Psoas muscle (tissue), 8 donors: ENCODE data around the gene CD99. TPM values are rescaled to one million over a fixed set of nuclear protein-coding genes. Genes with fewer than 3 reads are reported as not detected.

Experiments
- ATAC-seq, 4 donors: fragments of 200-7000 bp; cut with Tn5 transposase; one replicate each; pipeline ENCODE4 v1.9.1; 2020; ENCODE audit warnings: moderate library complexity in 3 of 4, mild to moderate bottlenecking in 2 of 4
- DNase-seq, 2 donors: peaks; one replicate each; pipeline ENCODE4 v3.0.0-alpha.2; 2020
- H3K27ac ChIP-seq: fragments of 200-600 bp; one replicate; pipeline ENCODE4 v1.8.0; 2022
- H3K27me3 ChIP-seq, 3 donors: fragments of 200-600 bp in 1 of 3; one replicate each; pipeline versions ENCODE4 v1.6.1 to v1.8.0; 2013 to 2022; ENCODE audit warnings: low read length in 2 of 3, mild to moderate bottlenecking in 2 of 3, moderate library complexity in 1 of 3; ENCODE audit not compliant: insufficient read depth in 3 of 3
- H3K36me3 ChIP-seq, 2 donors: fragments of 200-600 bp in 1 of 2; one replicate each; pipeline versions ENCODE4 v1.6.1 to v1.8.0; 2013 to 2022; ENCODE audit warnings: low read depth in 1 of 2, mild to moderate bottlenecking in 1 of 2, moderate library complexity in 1 of 2; ENCODE audit not compliant: insufficient read depth in 1 of 2
- H3K4me1 ChIP-seq: fragments of 200-600 bp; one replicate; pipeline ENCODE4 v1.8.0; 2022
- H3K4me3 ChIP-seq: fragments of 200-600 bp; one replicate; pipeline ENCODE4 v1.8.0; 2022; ENCODE audit warnings: mild to moderate bottlenecking
- H3K9me3 ChIP-seq: fragments of 200-600 bp; one replicate; pipeline ENCODE4 v1.8.0; 2022
- CTCF ChIP-seq: fragments of 200-600 bp; IDR thresholded peaks from one replicate; pipeline ENCODE4 v1.8.0; 2022; ENCODE audit warnings: antibody characterized with exemption
- WGBS, 3 donors: extraction: QIAGEN DNeasy Blood & Tissue Kit; methylation state at CpG; one replicate each; pipeline versions ENCODE4 v1.1.6 to v1.1.7; 2013; 5-methylcytosine and 5-hydroxymethylcytosine counted together
- intact Hi-C, 2 donors: fragments of 100-400 bp; cut with DNase I; formaldehyde crosslinking; loops; one replicate each; pipeline versions ENCODE4 v1.11.0 to v1.14.2; 2022
- polyA plus RNA-seq, 3 donors: library from polyadenylated mRNA; stranded (reverse); fragments of 200-250 nt; gene quantifications; one replicate each; pipeline ENCODE4 v1.2.3, GENCODE V29; 2013
- total RNA-seq, 4 donors: library from RNA; stranded (reverse); fragmentation: NEBNext Ultra II Directional in 2 of 4; extraction: Animal tissue kit (Norgen Biotek cat#: 25700) in 2 of 4; gene quantifications; one replicate each; pipeline versions ENCODE4 v1.2.1 to v1.2.4, GENCODE V29; 2021 to 2023
- donor health status: healthy with polysubstance abuse.
- donor health status: DM: no; HTN: no; CAD: no; lungs with moderate emphysema.
- donor health status: Bipolar disorder and iron deficiency.
- donor health status: healthy.
- donor health status: DM: yes; HTN: yes; CAD: no.
- donor health status: DM: no; HTN: no; CAD: no.
- donor health status: DM: no; HTN: no; CAD: no.
- donor health status: DM: yes; HTN: yes; CAD: no.

The CD99 gene
- total and polyA plus RNA-seq, 7 donors, result 118 to 239 (median 128) TPM

GRCh38 chrX:2710041-2710840 is 19.1 kb downstream of the CD99 start:
- TF ChIP-seq CTCF, result no peak
- Histone ChIP-seq H3K4me3 (peak overlapping the region; percentile 7), H3K4me1 (peaks cover 40% of the 10 kb centered on the region), H3K36me3 (peaks cover 0 to 21% of the 10 kb centered on the region in 2 donors), H3K27me3 (no peaks in the 10 kb centered on the region), H3K27ac (peak overlapping the region; percentile 66), H3K9me3 (no peaks in the 10 kb centered on the region)
- ATAC-seq (peak in 3 of 4 donors; percentile 43 to 54 (median 48)), DNase-seq (no peak)
- WGBS, 3 donors, result 19 to 43% (median 25%) methylated on average over 15 of the region's 15 CpGs
- intact Hi-C loops, result no loop called here

DNA sequence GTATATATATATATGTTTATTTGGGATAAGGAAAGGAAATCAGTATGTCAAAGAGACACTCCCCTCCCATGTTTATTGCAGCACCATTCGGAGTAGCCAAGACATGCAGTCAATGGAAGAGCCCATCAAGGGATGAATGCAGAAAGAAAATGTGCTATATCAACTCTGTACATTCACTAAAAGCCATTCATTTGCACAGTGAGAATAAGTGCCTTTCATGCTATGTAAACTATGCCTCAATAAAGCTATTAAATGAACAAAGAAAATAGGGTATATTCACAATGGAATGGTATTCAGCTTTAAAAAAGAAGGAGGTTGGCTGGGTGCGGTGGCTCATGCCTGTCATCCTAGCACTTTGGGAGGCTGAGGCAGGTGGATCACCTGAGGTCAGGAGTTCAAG is 20.3 kb downstream of the CD99 start:
- peaks cover 32% of the 10 kb centered on the region for H3K4me1 ChIP-seq
- ATAC-seq (no peak), DNase-seq (no peak)
- no peaks in the 10 kb centered on the region for H3K9me3 ChIP-seq
- WGBS, 3 donors, result 95 to 98% (median 97%) methylated on average over 2 of the region's 2 CpGs
- no peak overlapping the region for H3K27ac ChIP-seq
- no peaks in the 10 kb centered on the region for H3K27me3 ChIP-seq
- TF ChIP-seq CTCF, result no peak
- peaks cover 0 to 33% of the 10 kb centered on the region in 2 donors for H3K36me3 ChIP-seq
- H3K4me3 ChIP-seq, result no peak overlapping the region
- intact Hi-C loops, result no loop called here

GRCh38 chrX:2712428-2712827 is 21.3 kb downstream of the CD99 start:
- TF ChIP-seq CTCF, result no peak
- Histone ChIP-seq H3K36me3 (peaks cover 0 to 43% of the 10 kb centered on the region in 2 donors), H3K4me1 (peaks cover 22% of the 10 kb centered on the region), H3K27ac (no peak overlapping the region), H3K27me3 (no peaks in the 10 kb centered on the region), H3K9me3 (no peaks in the 10 kb centered on the region), H3K4me3 (no peak overlapping the region)
- DNase-seq (no peak), ATAC-seq (no peak)
- 85 to 92% (median 90%) methylated on average over 9 of the region's 9 CpGs for WGBS, 3 donors
- intact Hi-C loops, result no loop called here

DNA sequence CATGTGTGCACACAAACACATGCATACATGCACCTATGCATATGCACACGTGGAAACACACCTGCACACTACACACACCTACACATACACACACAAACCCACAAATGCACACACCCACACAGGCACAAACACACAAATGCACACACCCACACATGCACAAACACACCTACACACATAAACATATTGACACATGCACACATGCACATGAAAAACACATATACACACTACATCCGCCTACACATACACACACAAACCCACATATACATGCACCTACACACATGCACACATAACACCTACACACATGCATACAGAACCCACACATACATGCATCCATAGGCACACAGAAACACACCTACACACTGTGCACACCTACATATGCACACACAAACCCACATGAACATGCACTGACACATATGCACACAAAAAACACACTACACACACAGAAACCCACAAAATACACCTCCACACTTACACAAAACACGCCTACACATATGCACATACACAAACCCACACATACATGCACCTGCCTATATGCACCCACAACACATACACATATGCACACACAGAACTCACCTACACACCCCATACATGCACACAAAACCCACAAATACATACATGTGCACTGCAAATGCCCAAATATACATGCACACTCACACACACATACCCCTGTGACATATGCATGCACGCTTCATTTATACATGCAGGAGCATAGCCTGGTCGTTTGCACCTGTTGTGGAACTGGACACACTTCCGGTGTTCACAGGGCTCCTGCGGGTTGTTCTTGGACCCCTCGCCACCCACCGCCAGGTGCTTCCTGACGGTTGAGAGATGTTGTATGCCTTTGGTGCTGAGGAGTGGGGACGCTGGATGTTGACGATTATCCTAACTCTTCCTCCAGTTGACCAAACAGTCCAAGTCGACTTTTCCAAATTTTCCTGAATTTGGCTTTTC is 22.1 kb downstream of the CD99 start:
- intact Hi-C loops, result no loop called here
- Histone ChIP-seq H3K27me3 (no peaks in the 10 kb centered on the region), H3K4me3 (no peak overlapping the region), H3K36me3 (peaks cover 0 to 51% of the 10 kb centered on the region in 2 donors), H3K27ac (no peak overlapping the region), H3K9me3 (no peaks in the 10 kb centered on the region), H3K4me1 (peaks cover 21% of the 10 kb centered on the region)
- DNase-seq, result no peak
- WGBS, 3 donors, result 75 to 82% (median 77%) methylated on average over 13 of the region's 13 CpGs
- TF ChIP-seq CTCF, result no peak
- ATAC-seq, result no peak
